Measurements from ENCODE around the gene ADAMTS9. TPM values are rescaled to one million over a fixed set of nuclear protein-coding genes. Genes with fewer than 3 reads are reported as not detected.

Gene ADAMTS9
- total and polyA plus RNA-seq, 12 donors, result 9.7 to 102 (median 18.6) TPM

GRCh38 chr3:64659617-64659978 is 28.2 kb downstream of the ADAMTS9 start:
- H3K27ac ChIP-seq, result no peak overlapping the region
- peaks cover 0 to 8% (median 0%) of the 10 kb centered on the region in 11 donors for H3K9me3 ChIP-seq
- TF ChIP-seq CTCF (IDR thresholded peaks at IDR 0.05), result no peak
- 93 to 96% methylated on average over 2 of the region's 2 CpGs for WGBS, 2 donors
- DNase-seq (no peak), ATAC-seq (no peak)
- H3K36me3 ChIP-seq, result peaks cover 0 to 60% (median 14%) of the 10 kb centered on the region in 9 donors
- H3K4me1 ChIP-seq, result peaks cover 0 to 14% (median 0%) of the 10 kb centered on the region in 9 donors
- no peaks in the 10 kb centered on the region for H3K27me3 ChIP-seq
- intact Hi-C loops (cut with DNase I), result loop anchor here in 1 of 10 donors (10.0 kb wide), 1 partner anchor 125 kb away; no protein-coding TSS in a partner anchor
- no peak overlapping the region for H3K4me3 ChIP-seq

GRCh38 chr3:64658001-64658400 is 29.8 kb downstream of the ADAMTS9 start:
- DNase-seq (no peak), ATAC-seq (no peak)
- Histone ChIP-seq H3K36me3 (peaks cover 0 to 72% (median 27%) of the 10 kb centered on the region in 9 donors), H3K4me3 (no peak overlapping the region), H3K27ac (no peak overlapping the region), H3K27me3 (no peaks in the 10 kb centered on the region), H3K4me1 (peaks cover 0 to 3% (median 0%) of the 10 kb centered on the region in 9 donors), H3K9me3 (peaks cover 0 to 8% (median 0%) of the 10 kb centered on the region in 11 donors)
- intact Hi-C loops (cut with DNase I), result loop anchor here in 1 of 10 donors (10.0 kb wide), 1 partner anchor 123 kb away; no protein-coding TSS in a partner anchor
- no peak for TF ChIP-seq CTCF (IDR thresholded peaks at IDR 0.05)
- WGBS, 2 donors, result 94 to 96% methylated on average over 4 of the region's 4 CpGs

- no peak overlapping the region for H3K27ac ChIP-seq
- 98 to 99% methylated on average over 4 of the region's 4 CpGs for WGBS, 2 donors
- intact Hi-C loops (cut with DNase I), result loop anchor here in 1 of 10 donors (10.0 kb wide), 1 partner anchor 122 kb away; no protein-coding TSS in a partner anchor
- peaks cover 0 to 17% (median 9%) of the 10 kb centered on the region in 9 donors for H3K4me1 ChIP-seq
- DNase-seq (no peak), ATAC-seq (no peak)
- H3K27me3 ChIP-seq, result no peaks in the 10 kb centered on the region
- no peak overlapping the region for H3K4me3 ChIP-seq
- H3K9me3 ChIP-seq, result no peaks in the 10 kb centered on the region
- no peak for TF ChIP-seq CTCF (IDR thresholded peaks at IDR 0.05)
- peaks cover 0 to 82% (median 33%) of the 10 kb centered on the region in 9 donors for H3K36me3 ChIP-seq
These were observed 31.3 kb downstream of the ADAMTS9 start for GRCh38 chr3:64656544-64656943.

GRCh38 chr3:64655160-64655559 is 32.6 kb downstream of the ADAMTS9 start:
- Histone ChIP-seq H3K27me3 (no peaks in the 10 kb centered on the region), H3K9me3 (no peaks in the 10 kb centered on the region), H3K27ac (no peak overlapping the region), H3K4me1 (peaks cover 2 to 31% (median 18%) of the 10 kb centered on the region in 9 donors), H3K36me3 (peaks cover 0 to 92% (median 33%) of the 10 kb centered on the region in 9 donors), H3K4me3 (no peak overlapping the region)
- DNase-seq (no peak), ATAC-seq (no peak)
- 92 to 94% methylated on average over 4 of the region's 4 CpGs for WGBS, 2 donors
- no peak for TF ChIP-seq CTCF (IDR thresholded peaks at IDR 0.05)
- intact Hi-C loops (cut with DNase I), result loop anchor here in 1 of 10 donors (10.0 kb wide), 1 partner anchor 120 kb away; no protein-coding TSS in a partner anchor
